Spleen (tissue), 7 donors: ENCODE measurements around the gene CCDC141.

Experiments used
- CTCF ChIP-seq, 11 experiments: fragments of 200-600 bp in 7 of 11; fragments of 450-650 bp in 4 of 11; sonication (generic) in 4 of 11; IDR thresholded peaks in 8 of 11; conservative IDR thresholded peaks in 3 of 11; 1 replicate in 7 of 11; 2 replicates in 4 of 11; pipeline versions ENCODE4 v1.4.0 to v1.8.0; 2016 to 2021; ENCODE audit warnings: antibody characterized with exemption in 11 of 11, inconsistent platforms in 4 of 11, mild to moderate bottlenecking in 1 of 11
- POLR2A ChIP-seq, 3 donors: fragments of 450-650 bp; IDR thresholded peaks; one replicate each; pipeline ENCODE4 v1.5.1; 2017; ENCODE audit warnings: antibody characterized with exemption in 3 of 3, mild to moderate bottlenecking in 1 of 3
- donor health status: DM: no; HTN: no; CAD: no; lungs with moderate emphysema.
- donor health status: DM: no; HTN: no; CAD: no.
- donor health status: DM: no; HTN: no; CAD: no.

DNA sequence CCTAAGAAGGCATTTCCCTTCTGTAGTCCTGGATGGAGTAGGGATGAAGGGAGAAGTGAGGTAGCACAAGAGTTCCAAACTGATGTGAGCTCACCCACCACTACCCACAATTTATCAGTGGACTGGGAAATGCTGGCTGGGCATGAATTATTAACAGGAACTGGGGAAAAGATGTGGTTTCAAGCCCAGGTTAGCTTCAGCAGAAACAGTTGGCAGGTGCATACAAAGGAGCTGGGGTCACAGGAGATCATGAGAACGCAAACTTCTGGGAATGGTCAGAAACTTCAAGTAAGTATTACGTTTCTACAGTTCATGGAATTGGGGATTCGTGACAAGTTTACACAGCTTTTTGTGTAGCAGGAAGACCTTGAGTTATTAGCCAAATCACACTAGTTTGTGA, 5.4 kb downstream of the CCDC141 start:
- TF ChIP-seq CTCF (IDR thresholded peaks at IDR 0.05 in 8 of 11, conservative IDR thresholded peaks at IDR 0.05 in 3 of 11) (no peak), POLR2A (IDR thresholded peaks at IDR 0.05) (no peak)
